HL-60/S4 treated with retinoic acid at 250 ng/mL for 4 days and 3 days (cell line): ENCODE results near the gene SP2.

Experiments
- in situ Hi-C: fragments of 300-500 bp; cut with MboI; formaldehyde crosslinking; loops from 2 replicates; pipeline ENCODE4 v1.7.0; 2022; ENCODE audit warnings: low sequenced_read_pairs

SP2 gene

GRCh38 chr17:47948706-47949196, 52.7 kb downstream of the SP2 start:
- in situ Hi-C loops: no loop called here

DNA sequence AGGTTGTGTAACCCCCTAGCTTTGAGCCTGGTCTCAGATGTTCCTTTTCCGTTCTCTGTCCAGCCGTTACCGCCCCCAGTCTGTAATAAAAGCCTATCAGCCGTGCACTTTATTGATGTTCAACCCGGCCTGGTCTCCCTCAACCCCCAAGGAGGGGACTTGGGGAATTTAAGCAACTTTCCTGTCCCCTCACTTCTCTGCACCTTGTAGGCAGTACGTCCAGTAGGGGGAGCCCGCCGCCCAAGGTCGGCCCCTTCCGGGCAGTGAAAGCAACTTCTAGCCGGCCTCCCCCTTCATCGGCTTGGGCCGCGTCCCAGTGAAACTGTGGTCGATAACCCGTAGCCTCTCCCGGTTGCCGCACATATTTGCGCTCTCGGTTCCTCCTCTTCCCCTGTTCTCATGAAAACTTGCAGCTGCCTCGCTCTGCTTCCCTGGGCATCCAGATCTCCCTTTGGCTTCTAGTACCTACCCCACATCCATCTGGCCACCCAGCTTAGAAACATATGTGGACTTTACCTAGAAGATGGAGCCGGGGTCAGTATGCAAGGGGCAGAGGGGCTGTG, 53.2 kb downstream of the SP2 start:
- in situ Hi-C loops: no loop called here

GRCh38 chr17:47949946-47950345, 53.9 kb downstream of the SP2 start:
- in situ Hi-C loops: no loop called here

DNA sequence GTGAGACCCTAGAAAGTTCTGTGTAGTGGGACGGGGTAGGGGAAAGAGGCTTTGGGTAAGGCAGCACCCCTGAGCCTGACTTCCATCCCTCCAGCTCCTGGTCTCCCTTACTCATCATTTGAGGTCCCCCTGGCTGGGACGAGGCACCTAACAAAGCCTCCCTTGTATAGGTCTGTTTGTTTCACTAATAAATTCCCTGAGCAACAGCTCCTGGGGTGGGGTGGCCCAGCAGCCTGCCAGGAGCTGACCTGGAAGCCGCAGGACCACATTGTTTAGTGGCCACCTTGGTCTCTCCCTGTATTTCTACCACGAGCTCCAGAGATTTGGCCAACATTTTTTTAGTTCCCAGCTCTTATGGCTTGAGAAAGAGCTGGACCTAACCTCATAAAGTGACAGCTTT, 54.4 kb downstream of the SP2 start:
- in situ Hi-C loops: no loop called here

- in situ Hi-C loops: no loop called here
Measured at GRCh38 chr17:47952171-47953021, 56.4 kb downstream of the SP2 start.

GRCh38 chr17:47953909-47954308, 57.9 kb downstream of the SP2 start:
- in situ Hi-C loops: no loop called here

- in situ Hi-C loops: no loop called here
Measured at GRCh38 chr17:47955497-47956461, 59.7 kb downstream of the SP2 start.

DNA sequence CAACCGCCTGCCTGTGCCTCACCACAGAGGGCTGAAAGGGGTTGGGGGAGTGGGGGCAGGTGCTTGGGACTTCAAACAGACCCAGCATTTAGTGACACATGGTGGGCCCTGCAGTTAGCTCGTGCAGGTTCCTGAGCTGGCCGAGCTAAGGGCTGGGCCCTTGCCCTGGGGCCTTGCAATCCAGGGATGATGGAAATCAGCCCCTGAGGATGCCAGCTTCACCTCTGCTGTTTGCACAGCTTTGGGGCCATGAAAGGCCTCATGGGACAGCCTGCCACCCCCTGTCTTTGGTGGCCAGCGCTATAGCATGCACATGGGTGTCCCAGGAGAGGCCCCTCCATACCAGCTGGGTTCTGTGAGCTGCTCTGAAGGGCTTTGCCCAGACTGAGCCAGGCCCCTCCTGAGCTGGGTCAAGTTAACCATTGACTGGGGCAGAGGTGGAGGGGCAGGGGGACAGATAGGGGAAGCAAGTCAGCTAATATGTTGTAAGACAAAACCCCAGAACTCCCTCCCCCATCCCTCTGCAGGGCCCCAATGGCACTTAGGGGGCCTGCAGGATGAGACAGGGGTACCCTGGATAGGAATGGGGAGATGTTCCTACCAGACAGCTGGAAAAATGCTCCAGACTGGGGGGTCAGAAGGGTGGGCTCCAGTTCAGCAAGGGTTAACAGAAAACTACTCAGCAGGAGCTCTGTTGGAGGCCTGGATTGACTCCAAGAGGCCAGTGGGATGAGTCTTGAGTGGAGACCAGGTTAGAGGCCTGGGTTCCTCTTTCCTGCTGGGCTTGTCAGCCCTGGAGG, 61.0 kb downstream of the SP2 start:
- in situ Hi-C loops: no loop called here

DNA sequence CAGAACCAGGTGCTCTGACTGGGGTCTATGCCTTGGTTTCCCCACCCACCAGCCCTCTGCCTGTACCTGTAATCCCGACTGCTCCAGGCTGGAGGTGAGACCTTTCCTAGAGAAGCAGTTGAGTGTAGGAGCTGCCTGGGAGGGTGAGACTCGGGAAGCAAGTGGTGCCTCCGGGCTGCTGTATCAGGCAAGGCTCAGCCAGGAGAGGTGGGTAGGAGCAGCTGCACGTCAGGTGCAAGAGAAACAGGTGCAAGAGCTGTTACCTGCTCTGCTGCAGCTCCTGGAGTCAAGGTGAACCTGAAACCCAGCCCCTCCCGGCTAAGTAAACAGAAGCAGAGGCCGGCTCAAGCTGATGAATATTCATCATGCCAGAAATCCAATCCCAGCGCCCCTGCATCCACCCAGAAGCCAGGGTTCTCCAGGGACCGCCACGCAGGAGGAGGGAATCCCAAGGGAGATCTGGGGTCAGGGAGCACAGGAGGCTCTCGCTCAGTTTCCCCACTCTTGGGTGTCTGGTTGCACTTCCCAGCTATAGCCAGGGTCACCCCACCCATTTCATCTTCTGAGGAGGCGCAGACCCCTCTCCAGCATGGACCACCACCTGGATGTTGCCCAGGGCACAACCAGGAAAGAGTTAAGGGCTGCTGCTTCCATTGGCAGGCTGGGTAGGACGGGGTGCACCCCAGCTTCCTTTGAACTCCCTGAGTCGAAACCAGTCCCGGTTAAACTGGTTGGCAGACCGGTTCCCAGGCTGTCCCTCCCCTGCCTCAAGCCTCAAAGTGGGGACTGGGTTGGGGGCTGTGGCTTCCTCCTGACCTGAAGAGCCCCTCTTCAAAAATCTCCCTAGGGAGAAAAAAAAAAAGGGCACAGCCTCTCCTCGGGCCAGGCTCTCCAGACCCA, 61.8 kb downstream of the SP2 start, which contains the start of gene PRR15L:
PRR15L (minus strand) TSS at position 293 of the 900 bp plus-strand sequence. CDS start 4,649 bp downstream, outside the sequence.
- in situ Hi-C loops: no loop called here

- in situ Hi-C loops: no loop called here
Measured at GRCh38 chr17:47959825-47960655, 64.0 kb downstream of the SP2 start.

- in situ Hi-C loops: no loop called here
Measured at GRCh38 chr17:47961406-47961805, 65.4 kb downstream of the SP2 start.

- in situ Hi-C loops: no loop called here
Measured at GRCh38 chr17:47962901-47963300, 66.9 kb downstream of the SP2 start.

- in situ Hi-C loops: no loop called here
Measured at GRCh38 chr17:47964856-47965255, 68.8 kb downstream of the SP2 start.

DNA sequence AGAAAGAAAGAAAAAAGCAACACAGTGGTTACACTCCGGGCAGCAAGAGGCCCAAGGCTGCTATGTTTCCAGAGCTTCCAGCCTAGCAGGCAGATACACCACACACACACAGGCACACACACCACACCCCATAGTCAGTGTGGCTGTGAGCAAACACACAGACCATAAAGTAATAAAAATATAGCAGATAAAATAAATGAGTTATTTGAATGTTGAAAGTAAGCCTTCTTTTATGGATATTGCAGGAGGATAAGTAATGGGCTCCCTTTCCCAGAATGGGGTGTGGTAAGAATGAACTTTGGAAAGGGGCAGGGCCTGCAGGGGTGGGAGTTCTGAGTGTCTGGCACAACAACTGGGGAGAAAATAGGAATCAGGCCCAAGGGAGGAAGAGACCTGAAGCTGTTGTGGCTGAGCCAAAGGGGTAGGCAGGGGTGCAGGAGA, 70.1 kb downstream of the SP2 start:
- in situ Hi-C loops: no loop called here

- in situ Hi-C loops: no loop called here
Measured at GRCh38 chr17:47967607-47968252, 71.7 kb downstream of the SP2 start.

DNA sequence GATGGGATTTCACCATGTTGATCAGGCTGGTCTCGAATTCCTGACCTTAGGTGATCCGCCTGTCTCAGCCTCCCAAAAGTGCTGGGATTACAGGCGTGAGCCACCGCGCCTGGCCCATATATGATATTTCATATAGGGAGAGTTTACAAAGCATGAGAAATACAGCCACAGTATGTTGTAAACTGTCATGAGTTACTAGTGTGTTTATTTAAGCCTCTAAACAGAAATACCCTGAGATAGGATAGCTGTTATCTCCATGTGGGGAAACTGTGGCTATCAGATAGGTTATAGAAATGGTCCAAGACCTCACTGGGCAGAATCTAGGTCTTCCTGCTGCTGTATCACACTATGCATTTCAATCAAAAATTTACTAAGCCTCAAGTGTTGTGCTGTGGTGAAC, 72.8 kb downstream of the SP2 start:
- in situ Hi-C loops: no loop called here

DNA sequence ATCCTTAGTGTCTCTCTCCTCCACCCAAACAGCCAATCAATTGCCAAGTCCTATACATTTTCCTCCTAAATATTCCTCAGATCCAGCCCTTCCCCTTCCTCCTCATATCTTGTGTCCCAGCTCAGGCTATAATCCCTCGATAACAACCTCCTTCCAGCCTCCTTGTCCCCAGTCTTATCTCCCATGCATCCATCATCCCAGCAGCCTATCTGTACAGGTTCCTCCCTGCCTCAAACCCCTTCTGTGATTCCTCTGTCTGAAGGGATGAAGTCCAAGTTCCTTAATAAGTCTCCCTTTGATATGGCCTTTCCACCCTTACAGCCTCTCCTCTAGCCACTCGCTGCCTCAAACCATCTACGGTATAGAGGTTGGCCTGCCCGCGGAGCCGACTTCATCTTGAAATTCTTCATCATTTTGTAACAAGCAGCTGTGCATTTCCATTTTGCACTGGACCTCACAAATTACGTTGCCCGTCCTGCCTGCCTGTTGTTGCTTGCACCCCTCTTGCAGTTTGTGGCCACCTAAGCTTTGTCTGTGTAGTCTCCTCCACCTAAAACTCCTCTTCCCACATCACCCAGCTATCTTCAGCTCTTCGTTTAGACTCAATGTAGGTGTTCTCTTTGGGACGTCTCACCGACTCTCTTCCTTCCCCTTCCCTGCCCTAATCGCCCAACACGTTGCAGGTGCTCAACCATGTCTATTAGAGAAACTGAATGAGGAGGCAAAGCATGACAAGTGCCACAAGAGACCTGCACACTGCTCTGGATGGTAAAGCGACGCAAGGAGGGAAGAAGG, 74.1 kb downstream of the SP2 start:
- in situ Hi-C loops: no loop called here
